ENCODE measurements around the gene SLC1A1. TPM values are rescaled to one million over a fixed set of nuclear protein-coding genes. Genes with fewer than 3 reads are reported as not detected.

The SLC1A1 gene
- 12.2 and 17.0 TPM in 2 replicates for total RNA-seq

DNA sequence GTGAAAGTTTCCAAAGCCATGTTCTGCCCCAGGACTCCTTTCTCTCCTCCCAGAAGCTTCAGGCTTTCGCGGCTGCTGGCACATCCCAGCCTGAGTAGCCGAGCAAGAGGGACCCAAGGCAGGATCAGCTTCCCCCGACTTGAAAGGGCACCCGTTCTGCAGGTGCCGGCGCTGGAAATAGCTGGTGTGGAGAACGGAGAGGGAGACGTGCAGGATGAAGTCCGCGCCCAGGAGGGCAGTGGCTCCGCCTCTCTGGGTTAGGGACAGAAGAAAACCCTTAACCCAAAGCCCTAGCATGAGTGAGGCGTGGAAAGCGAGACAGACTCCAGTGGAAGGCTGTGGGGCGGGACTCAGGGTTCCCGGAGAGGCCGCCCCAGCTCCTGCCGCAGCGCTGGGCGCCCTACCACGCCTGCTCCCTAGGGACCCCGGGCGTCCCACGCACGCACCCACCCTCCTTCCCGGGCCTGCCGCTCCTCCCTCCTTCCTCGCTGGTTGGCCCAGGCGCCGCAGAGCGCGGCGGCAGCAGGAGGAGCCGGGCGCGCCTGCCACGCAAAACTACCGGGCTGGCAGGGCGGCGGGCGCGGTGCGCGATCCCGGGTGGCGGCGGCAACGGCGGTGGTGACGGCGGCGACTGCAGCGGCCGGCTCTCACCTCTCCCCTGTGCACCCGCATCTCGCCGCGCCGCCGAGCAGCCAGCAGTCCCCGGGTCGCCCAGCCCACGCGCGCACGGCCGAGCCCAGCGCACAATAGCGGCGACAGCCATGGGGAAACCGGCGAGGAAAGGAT, at the start of gene SLC1A1:
Gene SLC1A1, plus strand, starts transcription at position 550 of the 786 bp plus-strand sequence. Its CDS starts 212 bp downstream, at position 762.

Other genes starting within 250 kb of the SLC1A1 start
- 3.0 and 15.1 TPM in 2 replicates for gene GLIS3, start 190.4 kb upstream of the SLC1A1 start, total RNA-seq
- 4.2 and 5.0 TPM in 2 replicates for gene PLPP6, start 171.8 kb downstream of the SLC1A1 start, total RNA-seq
- gene SPATA6L, start 176.0 kb downstream of the SLC1A1 start, total RNA-seq = 0.47 and 1.3 TPM in 2 replicates
- gene CDC37L1, start 189.1 kb downstream of the SLC1A1 start, total RNA-seq = 7.6 and 14.3 TPM in 2 replicates

Measured in endothelial cell of coronary artery (primary cell).